Fibroblast of villous mesenchyme (primary cell): ENCODE results near the gene CAMKV. TPM values are rescaled to one million over a fixed set of nuclear protein-coding genes. Genes with fewer than 3 reads are reported as not detected.
"Not testable (repeated sequence)": the region's sequence is repeated elsewhere in the genome, so short reads cannot be mapped to it uniquely, and the experiment has no call there.

ENCODE experiments used
- DNase-seq: peaks from one replicate; pipeline ENCODE4 v3.0.0-alpha.2; 2010; ENCODE audit warnings: low read depth
- H3K4me3 ChIP-seq: 2 replicates; pipeline ENCODE4 v1.5.1; 2011; ENCODE audit warnings: low read depth, mild to moderate bottlenecking, low read length
- small RNA-seq: library from RNA; depleted of rRNA; stranded (forward); fragments of <200 nt; gene quantifications from one replicate; pipeline ENCODE3, GENCODE V24; 2012
- total RNA-seq: library from RNA; depleted of rRNA; stranded (reverse); fragments of >200 nt; gene quantifications from 2 replicates; pipeline ENCODE4 v1.2.3, GENCODE V29; 2012
- TF ChIP-seq, protein P1 (sequence below): IDR thresholded peaks from 2 replicates; pipeline ENCODE4 v1.5.1; 2012; ENCODE audit warnings: low read depth, mild to moderate bottlenecking, low read length; ENCODE audit not compliant: insufficient read depth

CAMKV gene
- total RNA-seq, 1 donor, result not detected

DNA sequence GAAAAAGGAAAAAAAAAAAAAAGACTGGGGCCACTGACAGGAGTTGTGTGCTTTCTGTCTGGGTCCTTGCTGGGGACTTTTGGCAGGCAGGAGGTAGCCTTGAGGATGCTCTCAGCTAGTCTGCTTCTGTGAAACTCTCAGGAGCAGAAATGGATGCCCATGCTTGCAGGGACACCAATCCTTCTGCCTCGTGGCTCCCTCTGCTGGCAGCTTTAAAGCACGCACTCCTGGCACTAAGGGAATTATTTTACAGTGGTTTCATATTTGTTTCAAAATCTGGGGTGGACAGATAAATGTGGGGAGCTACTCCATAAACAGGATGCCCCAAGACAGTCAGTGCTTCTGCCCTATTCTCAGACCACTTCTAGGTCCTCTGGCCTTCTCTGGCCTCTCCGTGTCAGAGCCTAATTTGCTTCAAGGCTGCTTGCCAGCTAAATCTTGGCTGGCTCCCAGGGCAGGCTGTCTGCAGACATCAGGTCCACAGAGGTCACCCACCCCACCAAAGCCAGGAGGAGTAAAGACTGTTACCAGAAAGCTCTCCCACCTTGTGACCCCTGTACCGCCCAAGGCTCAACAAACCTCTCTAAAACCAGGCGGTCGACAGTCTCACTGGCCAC, 30.4 kb downstream of the CAMKV start:
- DNase-seq, result peak; percentile 81
- TF ChIP-seq, protein P1, sequence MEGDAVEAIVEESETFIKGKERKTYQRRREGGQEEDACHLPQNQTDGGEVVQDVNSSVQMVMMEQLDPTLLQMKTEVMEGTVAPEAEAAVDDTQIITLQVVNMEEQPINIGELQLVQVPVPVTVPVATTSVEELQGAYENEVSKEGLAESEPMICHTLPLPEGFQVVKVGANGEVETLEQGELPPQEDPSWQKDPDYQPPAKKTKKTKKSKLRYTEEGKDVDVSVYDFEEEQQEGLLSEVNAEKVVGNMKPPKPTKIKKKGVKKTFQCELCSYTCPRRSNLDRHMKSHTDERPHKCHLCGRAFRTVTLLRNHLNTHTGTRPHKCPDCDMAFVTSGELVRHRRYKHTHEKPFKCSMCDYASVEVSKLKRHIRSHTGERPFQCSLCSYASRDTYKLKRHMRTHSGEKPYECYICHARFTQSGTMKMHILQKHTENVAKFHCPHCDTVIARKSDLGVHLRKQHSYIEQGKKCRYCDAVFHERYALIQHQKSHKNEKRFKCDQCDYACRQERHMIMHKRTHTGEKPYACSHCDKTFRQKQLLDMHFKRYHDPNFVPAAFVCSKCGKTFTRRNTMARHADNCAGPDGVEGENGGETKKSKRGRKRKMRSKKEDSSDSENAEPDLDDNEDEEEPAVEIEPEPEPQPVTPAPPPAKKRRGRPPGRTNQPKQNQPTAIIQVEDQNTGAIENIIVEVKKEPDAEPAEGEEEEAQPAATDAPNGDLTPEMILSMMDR, result peak; percentile 88
- H3K4me3 ChIP-seq, result no peak overlapping the region

DNA sequence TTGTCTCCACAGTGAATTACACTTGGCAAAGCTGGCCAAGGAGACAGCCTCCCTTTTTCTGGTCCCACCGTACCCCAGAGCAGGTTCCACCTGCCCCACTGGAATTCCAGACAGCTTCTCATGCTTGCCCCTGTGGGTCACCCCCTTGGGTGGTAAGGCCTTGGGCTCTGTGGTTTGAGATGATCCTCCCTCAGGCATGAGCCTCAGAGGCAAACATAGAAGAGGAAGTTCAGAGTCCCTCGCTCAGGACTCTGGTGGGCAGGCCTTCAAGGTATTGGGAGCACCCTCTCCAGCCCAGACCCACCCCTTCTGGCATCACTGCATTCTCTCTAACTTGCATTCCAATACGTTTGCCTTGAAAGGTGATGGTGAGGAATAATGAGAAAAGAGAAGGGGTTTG, 38.4 kb downstream of the CAMKV start:
- TF ChIP-seq, protein P1, result no peak
- no peak for DNase-seq
- H3K4me3 ChIP-seq, result no peak overlapping the region

DNA sequence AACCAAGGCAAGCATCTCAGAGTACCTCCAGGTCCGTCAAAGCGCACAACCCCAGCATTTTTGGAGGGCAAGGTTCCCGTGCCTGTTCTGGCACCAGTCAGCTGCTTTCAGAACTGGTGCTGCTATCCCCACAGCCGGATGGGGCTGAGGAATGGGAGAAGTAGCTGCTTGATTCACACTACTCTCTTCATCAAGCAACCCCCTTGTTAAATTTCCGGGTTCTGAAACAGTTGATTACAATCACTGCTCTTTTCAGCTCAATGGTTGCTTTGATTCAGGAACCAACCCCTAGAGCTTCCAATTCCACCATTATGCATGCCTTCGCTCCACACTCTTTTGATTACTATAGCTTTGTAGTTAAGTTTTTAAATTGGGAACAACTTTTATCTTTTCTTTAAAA, 43.7 kb downstream of the CAMKV start:
- TF ChIP-seq, protein P1, result no peak
- H3K4me3 ChIP-seq, result no peak overlapping the region
- no peak for DNase-seq

DNA sequence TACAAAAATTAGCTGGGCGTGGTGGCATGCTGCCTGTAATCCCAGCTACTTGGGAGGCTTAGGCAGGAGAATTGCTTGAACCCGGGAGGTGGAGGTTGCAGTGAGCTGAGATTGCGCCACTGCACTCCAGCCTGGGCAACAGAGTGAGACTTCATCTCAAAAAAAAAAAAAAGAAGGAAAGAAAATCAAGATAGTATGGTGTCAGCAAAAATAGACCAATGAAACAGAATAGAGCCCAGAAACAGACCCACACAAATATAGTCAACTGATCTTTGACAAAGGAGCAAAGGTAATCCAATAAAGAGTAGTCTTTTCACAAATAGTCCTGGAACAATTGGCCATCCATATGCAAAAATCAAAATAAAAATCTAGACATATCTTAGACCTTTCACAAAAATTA, 46.6 kb downstream of the CAMKV start:
- H3K4me3 ChIP-seq, DNase-seq: not testable (repeated sequence)

DNA sequence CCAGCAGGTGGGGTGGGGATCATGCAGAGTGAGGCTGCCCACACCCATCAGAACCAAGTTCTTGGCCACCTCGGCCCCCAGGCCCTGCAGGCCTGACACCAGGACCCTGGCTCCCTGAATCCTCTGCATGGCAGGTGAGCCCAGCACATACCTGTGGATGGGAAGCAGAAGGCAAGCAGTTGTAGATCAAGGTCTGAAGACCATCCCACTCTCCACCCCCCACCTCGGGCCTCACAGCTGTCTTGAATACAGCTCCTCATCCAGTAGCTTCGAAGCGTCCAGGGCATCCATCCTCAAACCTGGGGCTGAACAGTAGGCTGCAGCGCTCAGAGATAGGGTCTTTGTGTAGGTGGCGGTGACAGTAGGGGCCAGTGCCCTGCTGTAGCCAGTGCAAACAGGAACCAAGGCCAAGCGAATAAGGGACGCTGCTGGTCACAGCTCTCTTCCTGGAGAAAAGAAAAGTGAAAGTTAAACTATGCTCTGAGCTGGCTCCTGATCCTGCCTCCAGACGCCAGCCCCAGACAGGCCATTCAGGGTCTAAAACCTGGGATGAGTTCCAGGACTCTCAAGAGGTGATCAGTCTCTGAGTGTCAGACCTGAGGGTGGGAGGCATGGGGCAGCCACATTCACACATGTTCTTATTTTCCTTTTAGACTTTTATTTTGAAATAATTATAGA, 56.1 kb downstream of the CAMKV start, which contains the start of gene UBA7:
TSS of gene UBA7 (minus strand) at position 457 of the 678 bp plus-strand sequence. CDS start at position 291, 166 bp downstream.
- TF ChIP-seq, protein P1, result no peak
- peak; percentile 81 for DNase-seq
- peak within 1 kb of the TSS; percentile 74 for H3K4me3 ChIP-seq

DNA sequence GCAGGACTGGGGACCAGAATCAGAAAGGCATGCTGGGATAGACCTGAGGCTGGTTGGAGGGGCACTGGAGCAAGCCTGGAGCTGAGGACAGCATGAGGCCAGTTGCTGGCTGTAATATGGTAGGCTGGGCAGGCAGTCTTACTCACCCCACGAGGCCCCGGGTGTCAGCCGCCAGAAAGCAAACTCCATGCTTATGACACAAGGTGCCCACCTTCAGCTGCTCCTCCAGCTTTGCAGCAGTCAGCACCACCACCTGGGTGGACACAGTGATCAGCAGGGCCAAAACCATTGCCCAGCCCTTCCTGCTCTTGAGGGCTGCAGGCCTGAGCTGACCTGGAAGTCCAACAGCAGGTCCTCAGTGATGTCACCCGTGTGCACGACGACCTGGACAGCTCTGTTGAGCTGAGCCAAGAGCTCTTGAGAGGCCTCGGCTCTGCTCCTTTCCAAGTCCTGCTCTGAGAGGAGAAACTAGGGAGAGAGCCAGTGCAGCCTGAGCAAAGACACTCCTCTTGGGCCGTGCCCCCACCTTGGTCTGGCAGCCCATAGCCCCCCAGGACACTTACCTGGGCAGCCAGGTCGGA, 56.7 kb downstream of the CAMKV start:
- H3K4me3 ChIP-seq, result peak overlapping the region; percentile 74
- TF ChIP-seq, protein P1, result no peak
- no peak for DNase-seq

Small RNAs within 50 kb of the gene (small RNA-seq; reads per million reads assigned to genes)
- gene RN7SL217P, result not detected

Other genes with a start within 250 kb of the CAMKV start
- 104 and 109 TPM in 2 replicates for gene APEH, start 195.6 kb downstream of the CAMKV start, total RNA-seq
- 1.7 and 5.2 TPM in 2 replicates for gene MST1, start 180.4 kb downstream of the CAMKV start, total RNA-seq
- gene RNF123, start 180.3 kb downstream of the CAMKV start, total RNA-seq, result 25.8 and 31.5 TPM in 2 replicates
- 0.43 and 1.6 TPM in 2 replicates for gene AMIGO3, start 150.2 kb downstream of the CAMKV start, total RNA-seq
- gene GMPPB, start 146.0 kb downstream of the CAMKV start, total RNA-seq, result 30.2 and 31.6 TPM in 2 replicates
- 45.1 and 47.9 TPM in 2 replicates for gene IP6K1, start 83.4 kb downstream of the CAMKV start, total RNA-seq
- not detected in 2 replicates for gene CDHR4, start 70.0 kb downstream of the CAMKV start, total RNA-seq
- 4.7 and 11.0 TPM in 2 replicates for gene INKA1, start 66.6 kb downstream of the CAMKV start, total RNA-seq
- 44.0 and 48.0 TPM in 2 replicates for gene UBA7, start 56.0 kb downstream of the CAMKV start, total RNA-seq
- 3.0 and 3.5 TPM in 2 replicates for gene TRAIP, start 13.3 kb downstream of the CAMKV start, total RNA-seq
- gene MST1R, start 34.0 kb upstream of the CAMKV start, total RNA-seq, result under 0.01 and 0.32 TPM in 2 replicates
- gene MON1A, start 59.9 kb upstream of the CAMKV start, total RNA-seq, result 9.7 and 12.1 TPM in 2 replicates
- gene RBM6, start 70.2 kb upstream of the CAMKV start, total RNA-seq, result 52.2 and 61.7 TPM in 2 replicates
- 121 and 192 TPM in 2 replicates for gene RBM5, start 219.0 kb upstream of the CAMKV start, total RNA-seq